BJ (cell line): Measurements from ENCODE around the gene TAGLN3. TPM values are rescaled to one million over a fixed set of nuclear protein-coding genes. Genes with fewer than 3 reads are reported as not detected.

Source experiments
- CTCF ChIA-PET: fragments of 350-600 bp; formaldehyde crosslinking; extraction: SDS; loops from one replicate; lab custom pipeline; 2021; ENCODE audit warnings: antibody characterized with exemption, inconsistent platforms; lab: Yijun Ruan, JAX
- POLR2A ChIA-PET: fragments of 300-600 bp; sonication (Branson Sonifier 250); formaldehyde crosslinking; extraction: SDS; loops from one replicate; lab custom pipeline; 2021; ENCODE audit warnings: antibody characterized with exemption; lab: Charles Lee
- DNase-seq: peaks from one replicate; pipeline ENCODE4 v3.0.0-alpha.2; 2011; ENCODE audit warnings: low read depth
- H3K27me3 ChIP-seq: 2 replicates; pipeline ENCODE4 v1.6.0; 2011; ENCODE audit warnings: low read length; ENCODE audit not compliant: control insufficient read depth, insufficient read depth
- H3K36me3 ChIP-seq: 2 replicates; pipeline ENCODE4 v1.5.1; 2011; ENCODE audit warnings: low read length; ENCODE audit not compliant: control insufficient read depth, insufficient read depth
- H3K4me3 ChIP-seq: 2 replicates; pipeline ENCODE4 v1.5.1; 2011; ENCODE audit warnings: low read depth, mild to moderate bottlenecking, control low read depth, low read length
- polyA plus RNA-seq: library from polyadenylated mRNA; depleted of rRNA; stranded (reverse); fragments of >200 nt; gene quantifications from 2 replicates; pipeline ENCODE4 v1.2.3, GENCODE V29; 2011
- TF ChIP-seq, protein P1 (sequence below): IDR thresholded peaks from 2 replicates; pipeline ENCODE4 v1.5.1; 2011; ENCODE audit warnings: low read depth, mild to moderate bottlenecking, control low read depth, inconsistent platforms, low read length, moderate library complexity; ENCODE audit not compliant: insufficient read depth

Gene TAGLN3
- polyA plus RNA-seq, 1 experiment = not detected

DNA sequence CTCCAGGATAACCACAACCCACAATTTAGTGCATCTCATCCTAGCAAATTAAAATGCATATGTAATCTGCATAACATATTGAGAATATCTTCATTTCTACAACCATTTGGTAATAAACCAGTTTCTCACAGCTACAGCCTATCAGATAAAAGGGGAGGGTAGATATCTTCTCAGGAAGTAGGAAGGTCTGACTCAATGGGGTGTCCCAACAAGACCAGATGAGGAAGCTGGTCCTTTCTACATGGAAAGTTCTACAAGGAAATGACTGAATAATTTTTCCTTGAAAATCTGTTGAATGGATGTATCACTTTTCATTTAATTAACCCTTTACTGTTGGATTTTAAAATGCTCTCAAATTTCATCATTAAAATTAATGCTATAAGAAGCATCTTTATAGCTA is 18.4 kb downstream of the TAGLN3 start:
- CTCF ChIA-PET = interaction anchor here (1.2 to 8.5 kb wide), 3 partner anchors 23 to 301 kb away, joined by 3 to 203 read pairs (median 80); partner anchors contain the start of gene TAGLN3

DNA sequence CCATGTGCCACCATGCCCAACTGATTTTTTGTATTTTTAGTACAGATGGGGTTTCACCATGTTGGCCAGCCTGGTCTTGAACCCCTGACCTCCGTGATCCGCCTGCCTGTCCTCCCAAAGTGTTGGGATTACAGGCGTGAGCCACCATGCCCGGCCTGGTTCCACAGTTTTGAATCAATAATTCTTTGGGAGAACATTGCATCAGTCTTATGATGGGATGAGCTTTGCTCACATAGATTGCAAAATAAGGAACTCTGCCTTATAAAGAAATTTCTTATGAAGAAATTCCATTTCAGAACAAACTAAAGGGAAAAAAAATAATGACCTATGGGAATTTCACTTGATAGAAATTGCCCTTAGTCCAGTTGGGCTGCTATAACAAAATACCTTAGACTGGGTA is 20.0 kb downstream of the TAGLN3 start:
- H3K4me3 ChIP-seq = no peak overlapping the region
- TF ChIP-seq, protein P1, sequence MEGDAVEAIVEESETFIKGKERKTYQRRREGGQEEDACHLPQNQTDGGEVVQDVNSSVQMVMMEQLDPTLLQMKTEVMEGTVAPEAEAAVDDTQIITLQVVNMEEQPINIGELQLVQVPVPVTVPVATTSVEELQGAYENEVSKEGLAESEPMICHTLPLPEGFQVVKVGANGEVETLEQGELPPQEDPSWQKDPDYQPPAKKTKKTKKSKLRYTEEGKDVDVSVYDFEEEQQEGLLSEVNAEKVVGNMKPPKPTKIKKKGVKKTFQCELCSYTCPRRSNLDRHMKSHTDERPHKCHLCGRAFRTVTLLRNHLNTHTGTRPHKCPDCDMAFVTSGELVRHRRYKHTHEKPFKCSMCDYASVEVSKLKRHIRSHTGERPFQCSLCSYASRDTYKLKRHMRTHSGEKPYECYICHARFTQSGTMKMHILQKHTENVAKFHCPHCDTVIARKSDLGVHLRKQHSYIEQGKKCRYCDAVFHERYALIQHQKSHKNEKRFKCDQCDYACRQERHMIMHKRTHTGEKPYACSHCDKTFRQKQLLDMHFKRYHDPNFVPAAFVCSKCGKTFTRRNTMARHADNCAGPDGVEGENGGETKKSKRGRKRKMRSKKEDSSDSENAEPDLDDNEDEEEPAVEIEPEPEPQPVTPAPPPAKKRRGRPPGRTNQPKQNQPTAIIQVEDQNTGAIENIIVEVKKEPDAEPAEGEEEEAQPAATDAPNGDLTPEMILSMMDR = no peak
- no peaks in the 10 kb centered on the region for H3K36me3 ChIP-seq
- POLR2A ChIA-PET = no interaction called here
- CTCF ChIA-PET = interaction anchor here (1.4 to 1.5 kb wide), 2 partner anchors 18 to 302 kb away, joined by 3 read pairs; no protein-coding TSS in a partner anchor
- H3K27me3 ChIP-seq = no peaks in the 10 kb centered on the region
- no peak for DNase-seq

More for the DNA sequence above, 18.4 kb downstream of the TAGLN3 start:
- POLR2A ChIA-PET = no interaction called here
- Histone ChIP-seq H3K4me3 (no peak overlapping the region), H3K27me3 (no peaks in the 10 kb centered on the region), H3K36me3 (no peaks in the 10 kb centered on the region)
- TF ChIP-seq, protein P1 = no peak
- no peak for DNase-seq

DNA sequence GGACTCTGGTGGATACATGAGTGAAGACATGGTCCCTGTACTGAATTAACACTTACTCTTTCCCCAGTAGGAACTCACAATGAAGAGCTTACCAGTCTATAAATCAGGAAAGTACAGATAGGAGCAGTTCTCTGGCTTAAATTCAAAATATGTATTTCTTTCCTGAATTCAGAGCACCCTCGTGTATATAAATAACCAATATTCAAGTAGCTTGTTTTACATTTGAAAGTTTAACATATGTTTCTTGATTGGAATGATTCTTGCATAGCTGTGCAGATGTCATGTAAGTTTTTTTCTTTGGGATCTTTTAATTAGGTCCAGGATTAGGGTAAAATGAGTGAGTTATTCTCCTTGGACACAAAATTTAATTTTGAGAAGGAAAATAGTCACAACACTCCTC is 21.0 kb downstream of the TAGLN3 start:
- H3K27me3 ChIP-seq = no peaks in the 10 kb centered on the region
- ChIA-PET POLR2A (interaction anchor here (0.6 kb wide), 1 partner anchor 30 kb away, joined by 5 read pairs; no protein-coding TSS in a partner anchor), CTCF (interaction anchor here (1.0 to 1.5 kb wide), 3 partner anchors 19 to 303 kb away, joined by 3 read pairs; no protein-coding TSS in a partner anchor)
- H3K4me3 ChIP-seq = no peak overlapping the region
- DNase-seq = no peak
- TF ChIP-seq, protein P1 = no peak
- H3K36me3 ChIP-seq = no peaks in the 10 kb centered on the region

DNA sequence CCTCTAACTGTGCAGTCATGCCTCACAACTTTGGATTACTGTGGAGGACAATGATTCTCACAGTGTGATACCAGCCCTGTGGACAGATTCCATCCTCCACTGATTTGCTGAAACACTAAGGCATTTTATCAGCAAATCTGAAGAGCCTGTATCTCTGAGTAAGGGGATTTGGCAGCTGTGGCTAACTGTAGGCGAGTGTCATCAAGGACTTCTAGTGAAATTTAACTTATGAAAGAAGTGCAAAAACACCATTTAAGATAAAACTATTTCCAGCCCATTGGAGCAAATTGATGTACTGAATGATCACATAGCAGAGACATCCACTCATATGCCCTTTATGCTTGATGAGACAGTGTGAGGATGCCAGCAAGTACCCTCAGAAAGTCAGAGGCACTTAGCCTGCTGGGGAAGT is 22.0 kb downstream of the TAGLN3 start:
- TF ChIP-seq, protein P1 = no peak
- H3K4me3 ChIP-seq = no peak overlapping the region
- ChIA-PET POLR2A (no interaction called here), CTCF (no interaction called here)
- no peaks in the 10 kb centered on the region for H3K36me3 ChIP-seq
- H3K27me3 ChIP-seq = no peaks in the 10 kb centered on the region
- DNase-seq = no peak

DNA sequence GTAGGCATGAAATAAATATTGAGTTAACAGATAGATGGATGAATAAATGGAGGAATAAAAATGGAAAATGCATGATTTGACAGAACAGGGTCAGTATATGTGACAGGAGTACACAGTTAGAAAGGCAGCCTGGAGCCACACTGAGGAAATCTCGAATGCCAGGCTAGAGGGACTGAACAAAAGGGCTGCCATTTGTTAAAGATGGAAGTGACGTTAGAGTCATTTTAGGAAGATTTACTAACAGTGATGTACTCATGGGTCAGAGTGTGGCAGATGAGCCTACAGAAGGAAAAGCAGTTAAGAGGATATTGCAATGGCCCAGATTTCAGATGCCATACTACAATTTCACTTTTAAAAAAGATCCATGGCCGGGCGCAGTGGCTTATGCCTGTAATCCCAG is 28.4 kb downstream of the TAGLN3 start:
- Histone ChIP-seq H3K27me3 (no peaks in the 10 kb centered on the region), H3K36me3 (no peaks in the 10 kb centered on the region), H3K4me3 (no peak overlapping the region)
- TF ChIP-seq, protein P1 = no peak
- CTCF ChIA-PET = interaction anchor here (1.6 kb wide), 1 partner anchor 14 kb away, joined by 8 read pairs; no protein-coding TSS in a partner anchor
- DNase-seq = no peak
- POLR2A ChIA-PET = no interaction called here
